A673 (cell line): ENCODE results near the gene FAM98B. TPM values are rescaled to one million over a fixed set of nuclear protein-coding genes. Genes with fewer than 3 reads are reported as not detected.
"Not testable (repeated sequence)": the region's sequence is repeated elsewhere in the genome, so short reads cannot be mapped to it uniquely, and the experiment has no call there.

Experiments
- BruUV-seq: library from RNA; stranded (reverse); fragments of 400-500 nt; replicated peaks from 2 replicates; lab custom pipeline; 2021; lab: Mats Ljungman, UMichigan
- CTCF ChIA-PET: fragments of 300-600 bp; sonication (Branson Sonifier 250); formaldehyde crosslinking; loops from one replicate; lab custom pipeline; 2022; ENCODE audit warnings: antibody characterized with exemption; lab: Charles Lee
- POLR2A ChIA-PET: fragments of 300-600 bp; sonication (Branson Sonifier 250); formaldehyde crosslinking; loops from one replicate; lab custom pipeline; 2022; ENCODE audit warnings: antibody characterized with exemption; ENCODE audit not compliant: low non-redundant PET; lab: Charles Lee
- DNase-seq: peaks from one replicate; pipeline ENCODE4 v3.0.0-alpha.2; 2015; ENCODE audit warnings: low spot score
- H3K27ac ChIP-seq: fragments of 200-600 bp; sonication (generic); 2 replicates; pipeline ENCODE4 v1.5.1; 2016; ENCODE audit warnings: mixed run types, low read depth, mild to moderate bottlenecking, mixed read lengths, antibody characterized with exemption, low read length; ENCODE audit not compliant: poor library complexity, severe bottlenecking
- H3K27me3 ChIP-seq: fragments of 200-600 bp; sonication (generic); replicated peaks from 2 replicates; pipeline ENCODE4 v1.6.1; 2017; ENCODE audit warnings: mixed run types, low read depth, mild to moderate bottlenecking, mixed read lengths, antibody characterized with exemption, low read length; ENCODE audit not compliant: insufficient read depth, poor library complexity
- H3K36me3 ChIP-seq: fragments of 200-600 bp; sonication (generic); 2 replicates; pipeline ENCODE4 v1.6.1; 2016; ENCODE audit warnings: mixed run types, mild to moderate bottlenecking, mixed read lengths, antibody characterized with exemption, low read length; ENCODE audit not compliant: insufficient read depth, poor library complexity, severe bottlenecking
- H3K4me1 ChIP-seq: fragments of 200-600 bp; sonication (generic); 2 replicates; pipeline ENCODE4 v1.6.1; 2017; ENCODE audit warnings: mixed run types, mild to moderate bottlenecking, mixed read lengths, antibody characterized with exemption, low read length; ENCODE audit not compliant: insufficient read depth, poor library complexity, severe bottlenecking
- H3K4me3 ChIP-seq: fragments of 200-600 bp; sonication (generic); 2 replicates; pipeline ENCODE4 v1.5.1; 2016; ENCODE audit warnings: low read depth, mixed run types, mild to moderate bottlenecking, mixed read lengths, low read length; ENCODE audit not compliant: poor library complexity, severe bottlenecking
- H3K9me3 ChIP-seq: fragments of 200-600 bp; sonication (generic); 2 replicates; pipeline ENCODE4 v1.6.1; 2016; ENCODE audit warnings: mixed run types, low read depth, mild to moderate bottlenecking, mixed read lengths, antibody characterized with exemption, low read length; ENCODE audit not compliant: poor library complexity, severe bottlenecking
- EZH2 ChIP-seq: fragments of 200-600 bp; sonication (generic); IDR thresholded peaks from 2 replicates; pipeline ENCODE4 v1.6.1; 2017; ENCODE audit warnings: borderline replicate concordance, low read depth, mild to moderate bottlenecking, mixed read lengths, antibody characterized with exemption, low read length; ENCODE audit not compliant: poor library complexity, severe bottlenecking
- intact Hi-C: fragments of 100-400 bp; cut with micrococcal nuclease; formaldehyde crosslinking; loops from one replicate; pipeline ENCODE4 v1.10.0; 2022; ENCODE audit not compliant: unreplicated experiment
- total RNA-seq: library from RNA; stranded (reverse); gene quantifications from 2 replicates; pipeline ENCODE4 v1.2.3, GENCODE V29; 2021
- TF ChIP-seq, protein P1 (sequence below): fragments of 300-800, 200-600 bp; sonication (generic); conservative IDR thresholded peaks from 2 replicates; pipeline ENCODE4 v1.5.1; 2017; ENCODE audit warnings: low read depth, mild to moderate bottlenecking, antibody characterized with exemption, low read length, moderate library complexity, mixed read lengths

Gene FAM98B
- total RNA-seq, 1 experiment from 2014 or later: 45.0 TPM

DNA sequence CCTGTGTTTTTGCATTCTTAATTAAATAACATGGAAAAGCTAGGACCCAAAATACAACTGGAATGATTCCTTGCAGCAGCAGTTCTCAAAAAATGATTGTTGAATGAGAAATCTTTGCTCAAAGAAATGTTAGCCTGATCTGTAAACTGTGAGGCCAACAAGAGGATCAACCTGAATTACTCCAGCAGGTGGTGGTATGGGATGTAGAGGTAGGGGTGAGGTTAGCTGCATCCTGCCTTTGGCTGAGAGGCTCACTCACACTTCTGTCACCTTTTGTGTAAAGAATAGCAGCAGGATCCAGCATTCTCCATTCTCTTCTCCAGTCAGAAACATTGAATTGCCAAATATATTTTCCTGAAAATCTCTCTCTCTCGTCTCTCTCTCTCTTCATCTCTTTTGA lies 26.5 kb upstream of the FAM98B start:
- no peaks in the 10 kb centered on the region for H3K4me1 ChIP-seq
- intact Hi-C loops: no loop called here
- no peak overlapping the region for H3K4me3 ChIP-seq
- POLR2A ChIA-PET: no interaction called here
- no TSS peak for BruUV-seq
- no peak overlapping the region for H3K27ac ChIP-seq
- no peak for DNase-seq
- H3K36me3 ChIP-seq: no peaks in the 10 kb centered on the region
- CTCF ChIA-PET: interaction anchor here (0.8 kb wide), 1 partner anchor 13 kb away, joined by 3 read pairs; no protein-coding TSS in a partner anchor
- TF ChIP-seq, protein P1, sequence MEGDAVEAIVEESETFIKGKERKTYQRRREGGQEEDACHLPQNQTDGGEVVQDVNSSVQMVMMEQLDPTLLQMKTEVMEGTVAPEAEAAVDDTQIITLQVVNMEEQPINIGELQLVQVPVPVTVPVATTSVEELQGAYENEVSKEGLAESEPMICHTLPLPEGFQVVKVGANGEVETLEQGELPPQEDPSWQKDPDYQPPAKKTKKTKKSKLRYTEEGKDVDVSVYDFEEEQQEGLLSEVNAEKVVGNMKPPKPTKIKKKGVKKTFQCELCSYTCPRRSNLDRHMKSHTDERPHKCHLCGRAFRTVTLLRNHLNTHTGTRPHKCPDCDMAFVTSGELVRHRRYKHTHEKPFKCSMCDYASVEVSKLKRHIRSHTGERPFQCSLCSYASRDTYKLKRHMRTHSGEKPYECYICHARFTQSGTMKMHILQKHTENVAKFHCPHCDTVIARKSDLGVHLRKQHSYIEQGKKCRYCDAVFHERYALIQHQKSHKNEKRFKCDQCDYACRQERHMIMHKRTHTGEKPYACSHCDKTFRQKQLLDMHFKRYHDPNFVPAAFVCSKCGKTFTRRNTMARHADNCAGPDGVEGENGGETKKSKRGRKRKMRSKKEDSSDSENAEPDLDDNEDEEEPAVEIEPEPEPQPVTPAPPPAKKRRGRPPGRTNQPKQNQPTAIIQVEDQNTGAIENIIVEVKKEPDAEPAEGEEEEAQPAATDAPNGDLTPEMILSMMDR: no peak
- no peak for TF ChIP-seq EZH2
- H3K27me3 ChIP-seq: peaks cover 10% of the 10 kb centered on the region
- no peaks in the 10 kb centered on the region for H3K9me3 ChIP-seq

DNA sequence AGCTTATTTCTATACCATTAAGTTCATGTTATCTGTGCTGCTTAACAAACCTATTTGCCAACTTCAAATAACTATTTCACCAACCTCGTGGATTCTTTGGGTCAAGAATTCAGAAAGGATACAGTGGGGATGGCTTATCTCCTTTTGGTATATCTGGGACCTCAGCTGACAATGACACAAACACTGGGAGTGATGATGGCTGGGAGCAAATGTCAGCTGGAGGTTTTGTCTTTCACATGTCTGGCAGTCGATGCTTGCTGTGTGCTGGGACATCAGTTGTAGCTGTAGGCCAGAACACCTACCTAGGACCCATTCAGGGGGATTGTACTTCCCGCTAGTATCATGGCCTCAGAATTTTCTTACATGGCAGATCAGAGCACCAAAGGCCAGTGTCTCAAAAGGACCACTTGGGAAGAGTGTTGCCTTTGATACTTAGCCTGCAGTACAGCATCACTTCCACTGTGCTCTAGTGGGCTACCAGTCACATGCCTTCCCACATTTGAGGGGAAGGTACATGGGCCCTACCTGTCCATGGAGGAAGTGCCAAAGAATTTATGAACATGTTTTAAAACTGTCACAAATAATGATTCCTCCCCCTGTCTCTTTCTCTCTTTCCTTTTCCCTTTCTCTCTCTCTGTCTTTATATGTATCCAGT lies 23.7 kb upstream of the FAM98B start:
- BruUV-seq: no TSS peak
- CTCF ChIA-PET: interaction anchor here (0.7 kb wide), 1 partner anchor 10 kb away, joined by 3 read pairs; no protein-coding TSS in a partner anchor

DNA sequence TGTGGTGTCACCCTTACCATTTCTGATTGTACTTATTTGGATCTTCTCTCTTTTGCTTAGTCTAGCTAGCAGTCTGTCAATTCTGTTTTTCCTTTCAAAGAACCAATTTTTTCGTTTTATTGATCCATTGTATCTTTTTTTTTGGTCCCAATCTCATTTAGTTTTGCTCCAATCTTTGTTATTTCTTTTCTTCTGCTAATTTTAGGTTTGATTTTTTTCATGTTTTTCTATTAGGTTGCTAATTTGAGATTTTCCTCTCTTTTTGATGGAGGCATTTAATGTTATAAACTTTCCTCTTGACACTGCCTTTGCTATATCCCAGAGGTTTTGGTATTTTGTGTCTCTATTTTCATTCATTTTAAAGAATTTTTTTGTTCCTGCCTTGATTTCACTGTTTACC lies 16.9 kb upstream of the FAM98B start:
- no peaks in the 10 kb centered on the region for H3K36me3 ChIP-seq
- POLR2A ChIA-PET: no interaction called here

More for the DNA sequence above, 23.7 kb upstream of the FAM98B start:
- Histone ChIP-seq H3K9me3 (no peaks in the 10 kb centered on the region), H3K36me3 (no peaks in the 10 kb centered on the region), H3K27ac (no peak overlapping the region), H3K27me3 (peaks cover 4% of the 10 kb centered on the region), H3K4me3 (no peak overlapping the region), H3K4me1 (no peaks in the 10 kb centered on the region)
- intact Hi-C loops: no loop called here
- no peak for DNase-seq
- POLR2A ChIA-PET: no interaction called here
- TF ChIP-seq, protein P1: no peak
- no peak for TF ChIP-seq EZH2

GRCh38 chr15:38437603-38438002 lies 16.3 kb upstream of the FAM98B start:
- intact Hi-C loops, H3K4me3 ChIP-seq, POLR2A ChIA-PET, BruUV-seq, H3K36me3 ChIP-seq, H3K27ac ChIP-seq, H3K9me3 ChIP-seq, H3K4me1 ChIP-seq, DNase-seq, CTCF ChIA-PET: not testable (repeated sequence)
- H3K27me3 ChIP-seq: peaks cover 14% of the 10 kb centered on the region

More for the DNA sequence above, 16.9 kb upstream of the FAM98B start:
- H3K27me3 ChIP-seq: peaks cover 14% of the 10 kb centered on the region
- intact Hi-C loops: no loop called here
- CTCF ChIA-PET: no interaction called here
- no peaks in the 10 kb centered on the region for H3K4me1 ChIP-seq
- no peaks in the 10 kb centered on the region for H3K9me3 ChIP-seq
- no peak overlapping the region for H3K27ac ChIP-seq
- TF ChIP-seq, protein P1: no peak
- no peak for TF ChIP-seq EZH2
- no TSS peak for BruUV-seq
- DNase-seq: no peak
- no peak overlapping the region for H3K4me3 ChIP-seq
